ENCODE data around the gene C5AR1.
"Not testable (repeated sequence)": the region's sequence is repeated elsewhere in the genome, so short reads cannot be mapped to it uniquely, and the experiment has no call there.

C5AR1 gene

GRCh38 chr19:47341734-47342133, 32.1 kb downstream of the C5AR1 start:
- no peaks in the 10 kb centered on the region for H3K9me3 Mint-ChIP-seq
- TF ChIP-seq CTCF (IDR thresholded peaks at IDR 0.05; ENCODE audit: unreplicated experiment in 3 of 3) = no peak
- no peak overlapping the region for H3K27ac Mint-ChIP-seq
- H3K4me1 Mint-ChIP-seq = no peaks in the 10 kb centered on the region
- no peak overlapping the region for H3K4me3 Mint-ChIP-seq
- peaks cover 4% of the 10 kb centered on the region for H3K27me3 Mint-ChIP-seq (ENCODE audit: low read depth)
- no peaks in the 10 kb centered on the region for H3K36me3 Mint-ChIP-seq (ENCODE audit: low read depth)

GRCh38 chr19:47343194-47343802, 33.6 kb downstream of the C5AR1 start:
- Mint-ChIP-seq H3K27me3 (ENCODE audit: low read depth) (peaks cover 4% of the 10 kb centered on the region), H3K4me3 (no peak overlapping the region), H3K27ac (no peak overlapping the region), H3K9me3 (no peaks in the 10 kb centered on the region), H3K4me1 (no peaks in the 10 kb centered on the region), H3K36me3 (ENCODE audit: low read depth) (no peaks in the 10 kb centered on the region)
- TF ChIP-seq CTCF (IDR thresholded peaks at IDR 0.05; ENCODE audit: unreplicated experiment in 3 of 3) = no peak

GRCh38 chr19:47344425-47344824, 34.8 kb downstream of the C5AR1 start:
- Mint-ChIP-seq H3K27ac (no peak overlapping the region), H3K4me3 (no peak overlapping the region), H3K27me3 (ENCODE audit: low read depth) (peaks cover 4% of the 10 kb centered on the region), H3K4me1 (peaks cover 5% of the 10 kb centered on the region), H3K9me3 (no peaks in the 10 kb centered on the region), H3K36me3 (ENCODE audit: low read depth) (no peaks in the 10 kb centered on the region)
- no peak for TF ChIP-seq CTCF (IDR thresholded peaks at IDR 0.05; ENCODE audit: unreplicated experiment in 3 of 3)

GRCh38 chr19:47346024-47346423, 36.4 kb downstream of the C5AR1 start:
- not testable (repeated sequence) for H3K9me3 Mint-ChIP-seq

DNA sequence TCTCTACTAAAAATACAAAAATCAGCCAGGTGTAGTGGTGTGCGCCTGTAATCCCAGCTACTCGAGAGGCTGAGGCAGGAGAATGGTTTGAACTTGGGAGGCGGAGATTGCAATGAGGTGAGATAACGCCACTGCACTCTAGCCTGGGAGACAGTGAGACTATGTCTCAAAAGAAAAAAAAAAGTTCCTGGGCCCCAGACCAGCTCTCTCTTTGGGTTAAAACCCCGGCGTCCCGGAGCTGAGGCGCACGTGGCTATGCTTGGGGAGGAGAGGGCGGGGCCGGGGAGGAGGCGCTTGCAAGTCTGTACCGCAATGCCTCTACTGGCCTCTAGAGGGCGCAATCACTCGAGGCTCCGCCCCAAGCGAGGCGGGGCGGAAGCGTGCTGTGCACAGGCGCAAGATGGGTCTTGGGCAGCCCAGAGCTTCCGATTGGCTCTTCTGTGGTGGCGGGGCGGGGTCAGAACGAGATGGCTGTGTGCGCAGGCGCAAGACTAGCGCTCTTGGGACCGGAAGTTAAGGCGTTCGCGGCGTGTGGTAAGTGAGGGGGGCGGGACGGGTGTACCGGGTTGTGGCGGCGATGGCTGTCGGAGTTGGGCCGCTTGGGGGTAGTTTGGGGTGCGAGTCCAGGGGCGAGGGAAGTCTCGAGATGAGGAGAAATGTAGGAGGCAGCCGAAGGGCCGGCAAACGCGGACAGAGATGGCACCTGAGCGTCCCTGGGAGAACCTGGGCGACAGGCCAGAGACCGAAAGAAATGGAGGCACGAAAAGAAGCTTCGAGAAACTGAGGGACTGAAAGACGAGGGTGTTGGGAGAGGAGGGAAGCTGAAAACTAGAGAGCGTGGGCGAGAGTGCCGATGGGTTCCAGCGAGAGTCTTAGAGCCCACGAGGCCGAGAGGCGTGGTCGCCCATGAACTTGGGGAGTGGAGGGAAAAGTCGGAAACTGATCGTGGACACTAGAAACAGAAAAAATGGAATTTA, 39.4 kb downstream of the C5AR1 start, which contains the start of gene DHX34:
TSS of gene DHX34 (plus strand) at position 497 of the 977 bp plus-strand sequence. CDS start 3,716 bp downstream, outside the sequence.
- H3K9me3 Mint-ChIP-seq = no peaks in the 10 kb centered on the region
- peaks cover 22% of the 10 kb centered on the region for H3K4me1 Mint-ChIP-seq
- peaks cover 4% of the 10 kb centered on the region for H3K27me3 Mint-ChIP-seq (ENCODE audit: low read depth)
- peaks cover 39% of the 10 kb centered on the region for H3K36me3 Mint-ChIP-seq (ENCODE audit: low read depth)
- peak within 1 kb of the TSS; percentile 94 to 98 (median 96) for H3K4me3 Mint-ChIP-seq
- peak within 1 kb of the TSS; percentile 52 to 80 (median 75) for H3K27ac Mint-ChIP-seq
- TF ChIP-seq CTCF (IDR thresholded peaks at IDR 0.05; ENCODE audit: unreplicated experiment in 3 of 3) = peak; percentile 98

More at GRCh38 chr19:47346024-47346423, 36.4 kb downstream of the C5AR1 start:
- H3K4me1 Mint-ChIP-seq = peaks cover 18% of the 10 kb centered on the region
- peaks cover 12% of the 10 kb centered on the region for H3K36me3 Mint-ChIP-seq (ENCODE audit: low read depth)
- not testable (repeated sequence) for H3K27ac Mint-ChIP-seq; H3K4me3 Mint-ChIP-seq; H3K27me3 Mint-ChIP-seq (ENCODE audit: low read depth)

GRCh38 chr19:47350630-47351029, 41.0 kb downstream of the C5AR1 start:
- H3K4me1 Mint-ChIP-seq = peaks cover 22% of the 10 kb centered on the region
- peak overlapping the region in 1 of 3 experiments; percentile 11 for H3K27ac Mint-ChIP-seq
- peaks cover 53% of the 10 kb centered on the region for H3K36me3 Mint-ChIP-seq (ENCODE audit: low read depth)
- peak overlapping the region; percentile 74 to 84 (median 83) for H3K4me3 Mint-ChIP-seq
- TF ChIP-seq CTCF (IDR thresholded peaks at IDR 0.05; ENCODE audit: unreplicated experiment in 3 of 3) = no peak
- no peaks in the 10 kb centered on the region for H3K9me3 Mint-ChIP-seq
- H3K27me3 Mint-ChIP-seq (ENCODE audit: low read depth) = peaks cover 4% of the 10 kb centered on the region

All from nephron (organoid).